HG03342 (cell line): ENCODE data around the gene FAU.
"Not testable (repeated sequence)": the region's sequence is repeated elsewhere in the genome, so short reads cannot be mapped to it uniquely, and the experiment has no call there.

Source experiments
- ATAC-seq: cut with Tn5 transposase; IDR thresholded peaks from one replicate; pipeline ENCODE4 v1.9.1; 2021; ENCODE audit warnings: mild to moderate bottlenecking, moderate library complexity; ENCODE audit not compliant: unreplicated experiment

The FAU gene

DNA sequence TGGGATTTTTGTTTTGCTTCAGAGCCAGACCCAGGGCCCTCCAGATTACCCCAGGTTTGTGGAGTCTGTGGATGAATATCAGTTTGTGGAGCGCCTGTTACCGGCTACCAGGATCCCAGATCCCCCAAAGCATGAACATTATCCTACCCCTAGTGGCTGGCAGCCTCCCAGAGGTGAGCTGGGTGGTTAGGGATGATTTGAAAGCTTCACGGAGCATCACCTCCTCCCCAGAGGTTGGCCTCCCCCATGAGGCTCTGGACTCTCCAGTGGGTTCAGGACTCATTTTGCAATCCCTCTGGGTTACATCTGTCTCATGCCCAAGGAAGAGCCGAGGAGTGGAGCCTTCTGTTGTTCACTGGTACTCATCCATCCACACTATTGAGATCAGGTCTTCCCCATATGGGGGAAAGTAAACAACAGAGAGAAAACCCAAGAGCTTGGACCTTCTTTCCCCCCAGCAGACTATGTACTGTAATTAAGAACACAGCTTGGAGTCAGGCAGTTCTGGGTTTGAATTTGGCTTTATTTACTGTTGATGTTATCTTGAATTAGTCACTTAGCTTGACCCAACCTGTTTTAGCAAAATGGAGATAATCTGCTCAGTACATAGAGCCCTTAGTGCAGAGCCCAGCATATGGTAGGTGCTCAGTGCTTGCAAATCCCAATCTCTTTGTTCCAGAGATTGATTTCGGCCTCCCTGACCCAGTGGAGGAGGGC, 2.7 kb upstream of the FAU start:
- ATAC-seq, result no peak

DNA sequence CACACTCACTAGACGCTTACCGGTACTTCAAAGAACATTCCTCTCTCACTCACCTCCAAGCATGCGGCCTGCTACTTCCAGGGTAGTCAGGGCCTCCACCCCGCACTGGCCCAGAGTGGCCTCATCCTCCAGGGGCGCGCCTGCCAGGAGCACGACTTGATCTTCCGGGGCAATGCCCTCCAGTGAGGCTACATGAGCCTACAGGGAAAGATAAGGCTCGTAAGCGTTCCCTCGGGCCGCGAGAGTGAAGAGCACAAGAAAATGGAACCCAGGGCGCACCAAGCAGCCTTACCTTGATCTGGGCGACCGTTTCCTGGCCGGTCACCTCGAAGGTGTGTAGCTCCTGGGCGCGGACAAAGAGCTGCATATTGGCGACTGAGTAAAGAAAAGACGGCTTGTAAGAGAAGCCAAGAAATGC, 478 bp downstream of the FAU start:
- no peak for ATAC-seq

DNA sequence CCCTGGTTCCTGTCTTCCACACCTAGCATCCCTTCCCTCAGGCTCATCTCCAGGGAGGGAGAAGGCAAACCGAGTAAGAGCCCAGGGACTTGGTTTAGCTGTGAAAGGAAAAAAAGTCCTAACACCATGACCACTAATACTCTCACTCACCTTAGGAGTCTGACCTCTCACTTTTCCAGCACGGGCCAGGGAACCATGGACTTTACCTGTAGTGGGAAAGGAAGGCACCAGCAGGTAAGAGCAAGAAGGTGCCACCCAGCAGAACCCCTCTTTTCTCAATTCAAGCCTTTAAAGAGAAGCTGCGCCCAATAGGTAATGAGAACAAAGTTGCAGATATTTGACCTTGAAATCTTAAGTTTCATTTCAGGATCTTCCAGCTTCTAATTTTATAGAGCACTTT, 1.1 kb downstream of the FAU start:
- no peak for ATAC-seq

DNA sequence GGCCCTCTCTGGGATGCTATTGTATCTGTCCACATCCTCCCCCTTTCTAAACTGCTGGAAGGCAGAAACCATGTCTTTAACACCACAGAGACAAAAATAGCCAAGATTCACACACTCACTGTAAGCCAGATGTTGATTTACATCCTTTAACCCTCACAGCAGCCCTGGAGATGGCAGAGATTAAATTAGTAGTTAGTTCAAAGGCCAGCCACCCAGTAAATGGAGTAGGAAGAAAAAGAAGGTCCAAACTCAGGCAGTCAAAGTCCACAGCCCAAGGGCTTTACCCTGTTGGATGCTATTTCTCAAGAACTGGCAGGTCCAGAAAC, 2.3 kb downstream of the FAU start:
- ATAC-seq, result no peak

DNA sequence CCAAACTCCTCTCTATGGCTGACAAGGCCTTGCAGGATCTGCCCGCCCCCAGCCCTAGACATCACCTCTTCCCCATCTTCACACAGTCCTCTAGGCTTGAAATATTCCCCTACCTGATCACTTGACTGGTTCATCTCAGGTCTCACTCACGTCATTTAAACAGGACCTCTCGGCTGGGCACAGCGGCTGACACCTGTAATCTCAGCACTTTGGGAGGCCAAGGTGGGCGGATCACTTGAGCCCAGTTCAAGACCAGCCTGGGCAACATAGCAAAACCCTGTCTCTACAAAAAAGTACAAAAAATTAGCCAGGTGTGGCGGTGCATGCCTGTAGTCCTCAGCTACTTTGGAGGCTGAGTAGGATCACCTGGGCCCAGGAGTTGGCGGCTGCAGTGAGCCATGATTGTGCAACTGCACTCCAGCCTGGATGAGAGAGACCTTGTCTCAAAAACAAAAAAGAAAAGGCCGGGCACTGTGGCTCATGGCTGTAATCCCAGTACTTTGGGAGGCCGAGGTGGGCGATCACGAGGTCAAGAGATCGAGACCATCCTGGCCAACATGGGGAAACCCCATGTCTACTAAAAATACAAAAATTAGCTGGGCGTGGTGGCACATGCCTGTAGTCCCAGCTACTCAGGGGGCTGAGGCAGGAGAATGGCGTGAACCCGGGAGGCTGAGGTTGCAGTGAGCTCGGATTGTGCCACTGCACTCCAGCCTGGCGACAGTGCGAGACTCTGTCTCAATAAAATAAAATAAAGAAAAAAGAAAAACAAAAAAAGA, 2.9 kb downstream of the FAU start:
- not testable (repeated sequence) for ATAC-seq

DNA sequence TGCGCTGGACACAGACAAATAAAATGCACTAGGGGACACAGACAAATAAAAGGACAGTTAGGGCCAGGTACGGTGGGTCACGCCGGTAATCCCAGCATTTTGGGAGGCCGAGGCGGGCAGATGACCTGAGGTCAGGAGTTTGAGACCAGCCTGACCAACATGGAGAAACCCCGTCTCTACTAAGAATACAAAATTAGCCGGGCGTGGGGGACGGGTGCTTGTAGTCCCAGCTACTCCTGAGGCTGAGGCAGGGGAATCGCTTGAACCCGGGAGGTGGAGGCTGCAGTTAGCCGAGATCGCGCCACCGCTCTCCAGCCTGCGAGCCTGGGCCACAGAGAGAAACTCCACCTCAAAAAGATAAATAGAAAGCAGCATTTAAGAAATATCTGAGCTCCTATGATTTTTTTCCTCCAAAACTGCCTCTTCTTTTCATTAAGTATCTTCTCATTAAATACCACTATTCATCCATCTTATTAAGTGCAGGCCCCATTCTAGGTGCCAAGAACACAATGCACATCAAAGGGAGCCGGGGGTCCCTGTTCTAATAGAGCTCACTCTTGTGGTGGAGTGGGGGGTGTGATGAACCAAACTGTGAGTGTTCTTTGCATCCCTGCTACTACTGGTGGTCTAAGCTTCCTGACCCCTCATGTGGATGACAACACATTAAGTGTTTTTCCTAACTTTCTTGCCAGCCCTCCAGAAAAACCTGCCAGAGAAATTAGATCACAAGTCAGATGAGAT, 3.7 kb downstream of the FAU start:
- no peak for ATAC-seq

DNA sequence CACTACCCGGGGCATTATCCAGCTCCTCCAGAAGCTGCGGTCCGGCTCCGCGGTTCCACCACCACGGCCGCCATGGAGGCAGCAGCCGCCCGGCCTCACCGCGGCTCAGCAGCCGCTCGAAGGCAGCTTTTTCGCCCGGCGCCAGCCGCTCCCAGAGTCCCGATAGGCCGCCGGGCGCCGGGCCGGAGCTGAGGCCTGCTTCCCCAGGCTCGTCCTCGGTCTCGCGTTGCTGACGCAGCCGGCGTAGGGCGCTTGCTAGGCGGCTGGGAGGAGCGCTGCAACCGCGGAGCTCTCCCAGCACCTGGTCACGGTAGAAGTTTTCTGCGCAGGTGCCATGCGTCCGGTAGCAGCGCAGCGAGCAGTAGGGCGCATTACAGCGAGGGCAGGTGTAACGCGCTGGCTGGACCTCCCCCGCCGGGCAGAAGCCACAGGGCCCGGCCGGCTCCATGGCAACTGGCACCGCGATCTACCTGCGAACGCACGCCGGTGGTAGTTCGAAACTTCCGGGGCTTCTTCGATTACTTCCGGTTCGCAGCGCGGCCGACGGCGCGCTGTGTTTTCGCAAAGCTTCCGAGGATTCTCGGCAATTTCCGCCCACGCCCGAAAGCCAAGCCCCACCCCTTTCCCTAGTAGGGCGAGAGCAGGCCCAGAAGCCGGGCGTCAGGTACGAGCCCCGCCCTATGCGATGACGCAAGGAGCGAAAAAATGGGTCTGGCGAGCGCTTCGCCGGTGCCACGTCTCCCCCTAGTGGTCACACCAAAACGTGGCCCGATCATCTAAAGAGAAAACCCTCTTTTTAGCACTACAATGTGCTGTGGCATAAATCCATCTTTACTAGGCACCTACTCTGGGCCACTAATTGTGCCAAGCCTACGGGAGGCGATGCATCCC, 4.5 kb downstream of the FAU start, which contains the start of gene ZNHIT2:
Gene ZNHIT2 (minus strand): TSS at position 496 of the 891 bp plus-strand sequence. CDS start 48 bp downstream, at position 448.
- peak; percentile 54 for ATAC-seq

DNA sequence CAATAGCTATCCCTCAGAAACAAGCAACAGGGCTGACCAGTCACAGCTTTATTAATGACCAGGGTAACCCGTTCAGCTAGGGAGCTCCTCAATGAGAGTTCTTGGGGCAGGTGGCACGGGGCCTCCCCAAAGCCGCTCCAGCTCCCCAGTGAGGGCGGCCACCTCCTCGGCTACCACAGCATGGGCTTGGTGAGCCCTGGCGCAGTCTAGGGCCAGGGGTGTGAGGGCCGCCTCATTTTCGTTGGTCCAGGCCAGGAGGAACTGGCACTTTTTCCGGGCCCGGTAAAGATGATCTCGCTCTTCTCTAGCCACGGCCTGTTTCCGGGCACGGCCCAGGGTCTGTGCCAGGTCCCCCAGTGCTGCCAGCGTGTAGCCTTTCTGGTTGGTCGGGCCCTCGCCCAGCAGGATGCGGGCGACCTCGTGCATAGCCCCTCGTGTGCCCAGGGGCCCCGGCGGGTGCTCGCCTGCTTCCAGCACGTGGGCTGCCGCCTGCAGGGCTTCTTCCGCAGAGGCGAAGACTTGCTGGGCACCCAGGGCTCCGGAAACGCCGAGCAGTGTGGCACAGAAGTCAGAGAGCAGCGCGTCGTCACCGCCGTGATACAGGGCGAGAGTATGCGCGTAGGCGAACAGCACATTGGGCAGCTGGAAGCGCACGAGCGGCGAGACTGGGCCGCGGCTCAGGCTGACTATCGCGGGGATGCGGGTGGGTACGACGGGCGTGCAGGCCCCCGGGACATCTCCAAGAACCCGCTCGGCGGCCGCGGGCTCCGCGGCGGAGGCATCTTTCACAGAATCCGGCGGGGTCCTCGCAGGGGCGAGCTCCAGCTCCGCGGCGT, 5.3 kb downstream of the FAU start:
- ATAC-seq, result no peak

DNA sequence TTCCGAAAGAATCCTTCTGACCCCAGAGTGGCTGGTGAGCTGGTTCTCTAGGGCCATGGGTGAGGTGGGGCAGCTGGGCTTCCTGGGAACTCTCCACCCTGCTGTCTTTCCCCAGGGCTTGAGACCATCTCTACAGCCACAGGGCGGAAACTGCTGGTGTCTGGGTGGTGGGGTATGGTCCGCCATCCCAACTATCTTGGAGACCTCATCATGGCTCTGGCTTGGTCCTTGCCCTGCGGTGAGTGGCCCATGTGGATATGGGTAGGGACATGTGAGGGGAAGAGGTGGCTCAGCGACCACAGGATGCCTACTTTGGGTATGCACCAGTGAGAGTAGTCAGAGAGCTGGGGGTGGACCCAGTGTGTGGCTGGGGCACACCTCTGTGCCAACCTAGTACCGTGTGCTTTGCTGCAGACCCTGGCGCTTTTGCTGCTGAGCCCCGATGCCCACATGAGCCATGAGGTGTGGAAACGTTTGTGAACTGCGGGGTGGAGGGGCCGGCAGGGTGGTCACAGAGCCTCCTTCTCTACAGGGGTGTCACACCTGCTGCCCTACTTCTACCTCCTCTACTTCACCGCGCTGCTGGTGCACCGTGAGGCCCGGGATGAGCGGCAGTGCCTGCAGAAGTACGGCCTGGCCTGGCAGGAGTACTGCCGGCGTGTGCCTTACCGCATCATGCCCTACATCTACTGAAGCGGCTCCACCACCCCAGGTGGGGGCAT, 6.4 kb downstream of the FAU start:
- ATAC-seq, result no peak

DNA sequence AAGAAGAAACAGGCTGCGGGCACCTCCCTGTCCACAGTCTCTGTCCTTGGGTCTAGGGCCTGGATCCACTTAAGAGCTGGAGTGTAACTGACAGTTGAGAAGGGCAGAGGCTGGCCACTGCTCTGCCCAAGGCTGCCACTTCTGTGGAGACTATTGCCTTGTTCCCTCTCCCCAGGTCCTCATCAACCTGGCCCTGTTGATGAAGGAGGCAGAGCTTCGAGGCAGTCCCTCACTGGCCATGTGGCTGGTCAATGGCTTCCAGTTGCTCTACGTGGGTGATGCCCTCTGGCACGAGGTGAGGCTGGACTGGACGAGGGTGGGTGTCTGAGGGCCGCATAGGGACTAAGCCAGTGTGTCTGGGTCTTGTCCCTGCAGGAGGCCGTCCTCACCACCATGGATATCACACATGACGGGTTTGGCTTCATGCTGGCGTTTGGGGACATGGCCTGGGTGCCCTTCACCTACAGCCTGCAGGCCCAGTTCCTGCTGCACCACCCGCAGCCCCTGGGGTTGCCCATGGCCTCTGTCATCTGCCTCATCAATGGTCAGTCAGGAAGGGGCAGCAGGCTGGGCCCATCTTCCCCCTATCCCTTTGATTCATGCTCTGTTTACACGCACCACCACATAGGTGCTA, 7.3 kb downstream of the FAU start:
- ATAC-seq, result no peak

DNA sequence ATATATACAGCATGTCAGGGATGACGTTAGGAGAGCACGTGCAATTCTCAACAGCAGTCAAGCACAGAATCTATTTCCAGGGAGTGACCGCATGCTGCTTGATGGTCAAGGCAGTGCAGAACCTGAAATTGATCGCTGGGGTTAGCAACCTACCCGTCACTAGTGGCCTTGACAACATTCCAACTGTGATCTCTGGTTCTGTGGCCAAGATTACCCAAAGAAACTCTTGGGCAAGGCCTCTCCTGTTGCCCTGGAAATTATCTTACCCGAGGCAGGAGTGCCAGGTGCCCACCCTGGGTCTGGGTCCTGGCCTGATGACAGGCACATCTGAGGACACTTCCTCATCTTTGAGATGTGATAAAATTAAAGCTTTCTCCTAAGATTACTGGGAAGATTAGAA, 8.1 kb downstream of the FAU start:
- ATAC-seq, result no peak

DNA sequence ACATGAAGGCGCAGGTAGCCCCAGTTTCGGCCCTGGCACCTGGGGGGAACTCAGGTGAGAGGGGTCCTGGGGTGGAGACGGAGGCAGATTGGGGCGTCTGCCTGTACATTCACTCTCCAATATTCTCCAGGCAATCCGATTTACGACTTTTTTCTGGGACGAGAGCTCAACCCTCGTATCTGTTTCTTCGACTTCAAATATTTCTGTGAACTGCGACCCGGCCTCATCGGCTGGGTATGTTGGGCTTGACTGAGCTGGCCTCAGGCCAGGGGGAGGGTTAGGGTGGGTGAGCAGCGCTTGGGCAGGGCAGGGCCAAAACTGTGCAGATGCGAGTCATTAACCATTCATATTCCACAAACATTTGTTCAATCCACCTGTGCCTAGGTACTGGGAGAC, 8.6 kb downstream of the FAU start:
- no peak for ATAC-seq

DNA sequence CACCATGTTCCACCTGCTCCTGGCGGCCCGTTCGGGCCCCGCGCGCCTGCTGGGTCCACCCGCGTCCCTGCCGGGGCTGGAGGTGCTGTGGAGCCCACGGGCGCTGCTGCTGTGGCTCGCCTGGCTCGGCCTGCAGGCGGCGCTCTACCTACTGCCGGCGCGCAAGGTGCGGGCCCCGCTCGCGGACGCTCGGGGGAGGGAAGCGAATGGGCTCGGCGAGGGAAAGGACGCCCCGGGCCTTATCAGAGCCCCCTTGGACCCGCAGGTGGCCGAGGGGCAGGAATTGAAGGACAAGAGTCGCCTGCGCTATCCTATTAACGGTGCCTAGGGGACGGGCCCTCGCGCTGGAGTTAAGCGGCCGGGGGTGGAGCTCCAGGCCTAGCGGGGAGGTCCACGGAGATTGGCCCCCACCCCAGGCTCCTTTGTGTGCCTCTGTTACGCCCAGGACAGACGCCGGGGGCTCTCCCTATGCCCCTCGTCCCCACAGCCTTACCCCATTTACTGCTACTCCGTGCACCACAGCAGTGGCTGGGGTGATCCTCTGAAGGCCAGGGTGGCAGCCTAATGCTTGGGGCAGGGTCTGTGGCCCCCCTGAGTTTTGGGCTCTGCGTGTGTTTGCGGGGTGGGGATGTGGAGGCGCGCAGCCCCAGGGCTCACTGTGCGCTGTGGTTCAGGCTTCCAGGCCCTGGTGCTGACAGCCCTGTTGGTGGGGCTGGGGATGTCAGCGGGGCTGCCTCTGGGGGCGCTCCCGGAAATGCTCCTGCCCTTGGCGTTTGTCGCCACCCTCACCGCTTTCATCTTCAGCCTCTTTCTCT, 9.2 kb downstream of the FAU start:
- ATAC-seq, result no peak

DNA sequence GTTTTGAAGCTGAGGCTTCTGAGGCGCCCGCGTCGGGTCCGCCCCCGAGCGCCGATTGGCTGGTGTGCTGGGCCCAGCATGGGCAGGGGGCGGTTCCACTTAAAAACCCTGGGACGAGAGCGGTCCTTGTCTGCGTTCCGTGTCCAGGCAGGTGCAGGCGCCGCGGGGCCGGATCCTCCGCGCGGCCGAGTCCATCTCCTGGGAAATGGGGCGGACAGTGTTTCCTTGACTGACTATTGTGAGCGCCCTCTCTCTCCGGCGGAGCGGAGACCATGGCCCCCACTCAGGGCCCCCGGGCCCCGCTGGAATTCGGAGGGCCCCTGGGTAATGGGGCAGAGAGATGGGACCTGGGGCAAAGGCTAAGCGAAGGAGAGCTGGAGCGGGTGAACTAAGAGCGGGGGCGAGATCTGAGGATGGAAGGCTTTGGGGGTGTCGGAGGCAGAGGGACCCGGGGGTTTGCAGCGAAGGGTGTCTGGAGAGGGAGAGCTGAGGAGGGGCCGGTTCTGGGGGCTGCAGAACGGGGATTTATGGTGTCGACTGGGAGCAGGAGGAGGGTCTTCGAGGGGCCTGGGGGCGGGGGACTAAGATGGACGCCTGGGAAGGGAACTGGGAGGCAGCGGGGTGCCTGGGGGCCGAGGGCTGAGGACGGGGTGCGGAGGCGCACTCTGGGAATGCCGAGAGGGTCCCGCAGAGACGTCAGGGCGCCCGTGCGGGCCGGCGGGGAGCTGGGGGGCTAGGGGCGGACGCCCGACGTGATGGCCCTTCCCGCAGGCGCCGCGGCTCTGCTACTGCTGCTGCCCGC, 10.0 kb downstream of the FAU start, which contains the start of gene TM7SF2:
Gene TM7SF2 (plus strand): TSS at position 129 of the 802 bp plus-strand sequence. CDS start 144 bp downstream, at position 273.
- peak; percentile 58 for ATAC-seq

DNA sequence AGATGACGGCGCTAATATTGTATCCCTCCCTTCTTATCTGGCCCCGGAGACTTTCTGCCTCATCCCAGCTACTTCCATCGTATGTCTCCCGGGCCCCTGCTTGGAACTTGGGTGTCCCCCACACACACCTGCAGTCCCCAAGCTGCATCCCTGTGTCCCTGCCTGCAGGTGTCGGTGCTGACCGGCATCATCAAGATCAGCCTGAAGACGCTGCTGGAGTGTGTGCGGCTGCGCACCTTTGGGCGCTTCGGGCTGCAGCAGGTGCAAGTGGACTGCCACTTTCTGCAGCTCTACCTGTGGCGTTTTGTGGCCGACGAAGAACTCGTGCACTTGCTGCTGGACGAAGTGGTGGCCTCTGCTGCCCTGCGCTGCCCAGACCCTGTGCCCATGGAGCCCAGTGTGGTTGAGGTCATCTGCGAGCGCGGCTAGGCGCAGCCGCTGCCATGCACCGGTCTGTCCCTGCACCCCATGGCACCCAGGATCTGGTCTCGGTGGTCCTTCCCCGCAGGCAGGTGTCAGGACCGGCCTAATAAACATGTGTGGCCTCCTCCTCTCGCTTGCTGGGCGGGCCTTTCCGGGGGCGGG, 10.7 kb downstream of the FAU start:
- ATAC-seq, result no peak

DNA sequence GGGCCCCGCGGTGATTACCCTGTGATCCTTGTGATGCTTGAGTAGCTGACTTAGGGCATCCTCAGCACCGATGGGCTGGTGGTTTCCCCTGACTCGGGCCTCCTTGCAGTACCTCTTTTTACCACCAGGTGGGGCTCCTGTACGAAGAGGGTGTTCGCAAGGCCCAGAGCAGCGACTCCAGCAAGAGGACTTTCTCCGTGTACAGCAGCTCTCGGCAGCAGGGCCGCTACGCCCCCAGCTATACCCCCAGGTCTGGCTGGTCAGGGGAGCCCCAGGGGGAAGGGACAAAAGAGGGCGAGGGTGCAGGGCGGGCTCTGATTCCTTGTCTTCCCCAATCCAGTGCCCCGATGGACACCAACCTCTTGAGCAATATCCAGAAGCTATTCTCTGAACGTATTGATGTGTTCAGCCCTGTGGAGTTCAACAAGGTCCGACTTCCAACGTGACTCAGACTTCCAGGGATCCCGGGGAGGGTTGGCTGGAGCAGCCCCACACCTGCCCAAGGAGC, 11.5 kb downstream of the FAU start:
- ATAC-seq, result peak; percentile 32
